ENCODE results near the gene ATP9A.
A peak's percentile ranks its signal among the peaks of the same experiment; 100 is the strongest.

ATP9A gene

DNA sequence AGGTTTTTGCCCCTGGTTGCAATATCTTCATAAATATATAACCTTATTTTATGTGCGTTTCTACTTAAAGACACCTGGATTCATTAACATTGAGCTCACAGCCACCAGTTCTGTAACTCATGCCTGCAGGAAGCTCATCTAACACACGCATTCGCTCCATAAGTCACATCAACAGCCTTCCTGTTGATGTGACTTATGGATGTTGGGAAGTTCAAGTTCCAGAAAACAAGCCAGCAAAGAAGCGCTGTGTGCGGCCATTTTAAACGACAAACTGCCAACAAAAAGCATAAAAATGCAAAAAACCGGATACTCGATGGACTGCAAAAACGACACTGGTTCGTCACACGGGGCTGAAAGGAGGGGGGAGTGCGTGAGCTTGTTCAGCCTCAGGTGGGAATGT, 147.8 kb downstream of the ATP9A start:
- TF ChIP-seq, protein P1, sequence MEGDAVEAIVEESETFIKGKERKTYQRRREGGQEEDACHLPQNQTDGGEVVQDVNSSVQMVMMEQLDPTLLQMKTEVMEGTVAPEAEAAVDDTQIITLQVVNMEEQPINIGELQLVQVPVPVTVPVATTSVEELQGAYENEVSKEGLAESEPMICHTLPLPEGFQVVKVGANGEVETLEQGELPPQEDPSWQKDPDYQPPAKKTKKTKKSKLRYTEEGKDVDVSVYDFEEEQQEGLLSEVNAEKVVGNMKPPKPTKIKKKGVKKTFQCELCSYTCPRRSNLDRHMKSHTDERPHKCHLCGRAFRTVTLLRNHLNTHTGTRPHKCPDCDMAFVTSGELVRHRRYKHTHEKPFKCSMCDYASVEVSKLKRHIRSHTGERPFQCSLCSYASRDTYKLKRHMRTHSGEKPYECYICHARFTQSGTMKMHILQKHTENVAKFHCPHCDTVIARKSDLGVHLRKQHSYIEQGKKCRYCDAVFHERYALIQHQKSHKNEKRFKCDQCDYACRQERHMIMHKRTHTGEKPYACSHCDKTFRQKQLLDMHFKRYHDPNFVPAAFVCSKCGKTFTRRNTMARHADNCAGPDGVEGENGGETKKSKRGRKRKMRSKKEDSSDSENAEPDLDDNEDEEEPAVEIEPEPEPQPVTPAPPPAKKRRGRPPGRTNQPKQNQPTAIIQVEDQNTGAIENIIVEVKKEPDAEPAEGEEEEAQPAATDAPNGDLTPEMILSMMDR (conservative IDR thresholded peaks at IDR 0.05; ENCODE audit: low read depth, low read length) = no peak
- Histone ChIP-seq H3K4me1 (ENCODE audit: low read depth, poor library complexity, severe bottlenecking) (peaks cover 18% of the 10 kb centered on the region), H3K27me3 (ENCODE audit: insufficient read depth, low read depth) (no peaks in the 10 kb centered on the region), H3K4me3 (IDR thresholded peaks at IDR 0.05; ENCODE audit: insufficient read depth, low read depth, low read length) (no peak overlapping the region), H4K20me1 (ENCODE audit: insufficient read depth) (no peaks in the 10 kb centered on the region), H2AFZ (ENCODE audit: low read depth) (peak overlapping the region; percentile 50; the same call in 1 of the 2 replicates), H3K27ac (no peak overlapping the region), H3K79me2 (ENCODE audit: insufficient read depth, low read depth) (no peaks in the 10 kb centered on the region), H3K9ac (no peak overlapping the region), H3K36me3 (ENCODE audit: insufficient read depth) (no peaks in the 10 kb centered on the region), H3K4me2 (peak overlapping the region; percentile 43; the same call in 1 of the 2 replicates)

DNA sequence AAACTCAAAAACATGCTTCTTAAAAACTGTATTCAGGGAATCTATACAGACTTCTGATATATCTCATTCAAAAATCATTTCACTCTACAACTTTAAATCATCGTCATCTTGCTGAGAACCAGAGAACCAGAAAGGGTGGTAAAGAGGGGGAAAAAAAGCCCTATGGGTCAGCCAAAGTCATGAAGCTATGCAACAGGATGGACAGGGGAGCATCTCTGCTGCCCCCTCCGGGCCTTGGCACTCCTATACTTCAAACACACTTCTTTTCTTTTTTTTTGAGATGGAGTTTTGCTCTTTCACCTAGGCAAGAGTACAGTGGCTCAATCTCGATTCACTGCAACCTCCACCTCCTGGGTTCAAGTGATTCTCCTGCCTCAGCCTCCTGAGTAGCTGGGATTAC, 152.1 kb downstream of the ATP9A start:
- Histone ChIP-seq H3K4me2 (no peak overlapping the region), H3K27ac (no peak overlapping the region), H2AFZ (ENCODE audit: low read depth) (no peak overlapping the region), H3K4me3 (IDR thresholded peaks at IDR 0.05; ENCODE audit: insufficient read depth, low read depth, low read length) (no peak overlapping the region), H3K27me3 (ENCODE audit: insufficient read depth, low read depth) (no peaks in the 10 kb centered on the region), H4K20me1 (ENCODE audit: insufficient read depth) (no peaks in the 10 kb centered on the region), H3K79me2 (ENCODE audit: insufficient read depth, low read depth) (no peaks in the 10 kb centered on the region), H3K36me3 (ENCODE audit: insufficient read depth) (no peaks in the 10 kb centered on the region), H3K4me1 (ENCODE audit: low read depth, poor library complexity, severe bottlenecking) (peaks cover 14% of the 10 kb centered on the region), H3K9ac (no peak overlapping the region)
- TF ChIP-seq, protein P1 (conservative IDR thresholded peaks at IDR 0.05; ENCODE audit: low read depth, low read length) = no peak

DNA sequence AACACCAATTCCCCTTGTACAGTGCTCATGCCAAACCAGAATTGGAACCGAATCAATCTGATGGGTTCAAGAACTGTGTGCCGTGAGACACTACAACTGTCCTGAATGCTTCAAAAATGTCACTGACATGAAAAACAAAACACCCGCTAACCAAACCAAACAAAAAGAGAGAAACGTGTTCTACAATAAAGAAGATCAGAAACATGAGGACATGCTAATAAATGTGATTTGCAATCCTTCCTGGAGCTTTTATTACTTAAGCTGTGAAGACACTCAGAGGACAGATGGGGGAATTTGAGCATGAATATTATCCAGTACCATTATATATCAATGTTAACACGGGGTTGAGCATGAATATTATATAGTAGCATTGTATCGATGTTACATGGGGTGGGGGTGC, 153.5 kb downstream of the ATP9A start:
- no peak overlapping the region for H3K27ac ChIP-seq
- H3K4me2 ChIP-seq = no peak overlapping the region
- no peak overlapping the region for H3K9ac ChIP-seq
- H3K4me3 ChIP-seq (IDR thresholded peaks at IDR 0.05; ENCODE audit: insufficient read depth, low read depth, low read length) = no peak overlapping the region
- H4K20me1 ChIP-seq (ENCODE audit: insufficient read depth) = no peaks in the 10 kb centered on the region
- H3K27me3 ChIP-seq (ENCODE audit: insufficient read depth, low read depth) = no peaks in the 10 kb centered on the region
- H3K79me2 ChIP-seq (ENCODE audit: insufficient read depth, low read depth) = no peaks in the 10 kb centered on the region
- no peak overlapping the region for H2AFZ ChIP-seq (ENCODE audit: low read depth)
- H3K4me1 ChIP-seq (ENCODE audit: low read depth, poor library complexity, severe bottlenecking) = peaks cover 6% of the 10 kb centered on the region
- no peaks in the 10 kb centered on the region for H3K36me3 ChIP-seq (ENCODE audit: insufficient read depth)
- TF ChIP-seq, protein P1 (conservative IDR thresholded peaks at IDR 0.05; ENCODE audit: low read depth, low read length) = no peak

DNA sequence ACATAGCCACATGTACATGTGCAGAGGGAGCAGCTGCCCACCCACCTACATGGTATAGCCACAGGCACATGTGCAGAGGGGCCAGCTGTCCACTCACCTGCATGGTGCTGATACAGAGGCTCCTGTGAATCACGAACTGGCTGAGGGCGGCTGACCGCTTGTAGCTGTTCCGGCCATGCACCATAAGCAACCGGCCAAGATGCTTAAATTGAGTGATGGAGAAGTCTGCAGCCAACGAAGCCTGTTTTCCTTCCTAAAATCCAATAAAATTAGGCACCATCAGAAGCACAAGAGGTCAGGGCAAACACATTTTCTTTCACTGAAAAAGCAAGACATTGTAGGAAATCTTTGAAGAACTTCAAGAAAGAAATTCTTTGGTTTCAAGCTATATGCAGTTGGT, 154.6 kb downstream of the ATP9A start:
- Histone ChIP-seq H3K27ac (no peak overlapping the region), H3K27me3 (ENCODE audit: insufficient read depth, low read depth) (no peaks in the 10 kb centered on the region), H3K4me3 (IDR thresholded peaks at IDR 0.05; ENCODE audit: insufficient read depth, low read depth, low read length) (no peak overlapping the region), H4K20me1 (ENCODE audit: insufficient read depth) (no peaks in the 10 kb centered on the region), H3K4me1 (ENCODE audit: low read depth, poor library complexity, severe bottlenecking) (no peaks in the 10 kb centered on the region), H3K79me2 (ENCODE audit: insufficient read depth, low read depth) (no peaks in the 10 kb centered on the region), H3K4me2 (no peak overlapping the region), H3K9ac (no peak overlapping the region), H3K36me3 (ENCODE audit: insufficient read depth) (no peaks in the 10 kb centered on the region), H2AFZ (ENCODE audit: low read depth) (no peak overlapping the region)
- TF ChIP-seq, protein P1 (conservative IDR thresholded peaks at IDR 0.05; ENCODE audit: low read depth, low read length) = no peak

All from KMS-11 (cell line).